NCI-H2081 (cell line): ENCODE results near the gene WNT9A.
A peak's percentile ranks its signal among the peaks of the same experiment; 100 is the strongest.
"Not testable (repeated sequence)": the region's sequence is repeated elsewhere in the genome, so short reads cannot be mapped to it uniquely, and the experiment has no call there.

Experiments used
- DNase-seq, 2 experiments: peaks; one replicate each; lab custom pipeline; 2025; lab: John Stamatoyannopoulos, UW

Gene WNT9A

GRCh38 chr1:227947676-227948492, at the start of gene WNT9A:
TSS of gene WNT9A (minus strand) at chr1:227947932. CDS start at chr1:227947887, 45 bp downstream.
- peak; percentile 73 to 80 for DNase-seq

DNA sequence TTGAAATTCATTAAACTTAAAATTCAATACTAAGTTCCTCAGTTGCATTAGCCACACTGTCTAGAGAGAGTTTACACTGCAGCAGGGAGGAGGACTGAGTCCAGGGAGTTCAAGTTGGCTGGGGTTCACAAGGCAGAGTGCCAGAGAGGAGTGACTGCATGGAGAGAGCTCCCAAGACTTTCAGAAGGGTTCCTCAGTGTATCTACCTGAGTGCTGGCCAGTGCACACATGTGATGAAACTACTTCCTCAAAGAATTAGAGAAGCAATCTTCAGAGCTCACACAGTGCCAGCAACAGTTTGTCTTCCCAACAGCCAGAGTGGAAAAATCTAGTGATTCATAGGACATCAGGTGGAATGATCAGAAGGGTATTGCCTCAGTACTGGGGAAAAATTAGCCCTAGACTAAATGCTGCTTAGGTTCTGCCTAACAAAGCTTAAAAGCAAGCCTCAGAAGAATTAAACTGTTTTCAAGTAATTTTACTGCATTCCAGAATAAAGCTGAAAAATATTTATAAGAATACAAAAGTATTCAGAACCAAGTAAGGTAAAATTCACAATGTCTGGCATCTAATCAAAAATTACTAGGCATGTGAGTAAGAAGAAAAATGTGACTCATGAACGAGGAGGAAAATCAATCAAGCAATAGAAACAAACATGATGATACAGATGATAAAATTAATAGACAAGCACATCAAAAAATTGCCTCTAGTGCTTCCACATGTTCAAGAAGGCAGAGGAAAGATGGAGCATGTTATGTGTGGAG, 48.6 kb upstream of the WNT9A start:
- no peak for DNase-seq

GRCh38 chr1:227994632-227995300, 47.0 kb upstream of the WNT9A start:
- no peak for DNase-seq

DNA sequence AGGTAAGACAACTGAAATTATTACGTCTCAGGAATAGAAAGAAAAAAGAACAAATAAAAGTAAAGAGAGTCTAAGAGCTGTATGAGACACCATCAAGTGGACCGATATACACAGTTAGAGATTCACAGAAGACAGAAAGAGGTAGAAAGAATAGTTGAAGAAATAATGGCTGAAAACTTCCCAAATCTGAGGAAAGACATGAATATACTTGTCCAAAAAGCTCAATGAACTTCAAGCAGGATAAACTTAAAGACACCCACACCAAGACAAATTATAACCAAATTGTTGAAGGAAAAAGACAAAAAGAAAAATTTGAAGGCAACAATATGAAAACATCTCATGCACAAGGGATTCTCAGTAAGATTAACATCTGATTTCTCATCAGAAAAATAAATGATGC, 39.4 kb upstream of the WNT9A start:
- no peak for DNase-seq

GRCh38 chr1:227975583-227976283, 28.0 kb upstream of the WNT9A start:
- DNase-seq, result not testable (repeated sequence)

DNA sequence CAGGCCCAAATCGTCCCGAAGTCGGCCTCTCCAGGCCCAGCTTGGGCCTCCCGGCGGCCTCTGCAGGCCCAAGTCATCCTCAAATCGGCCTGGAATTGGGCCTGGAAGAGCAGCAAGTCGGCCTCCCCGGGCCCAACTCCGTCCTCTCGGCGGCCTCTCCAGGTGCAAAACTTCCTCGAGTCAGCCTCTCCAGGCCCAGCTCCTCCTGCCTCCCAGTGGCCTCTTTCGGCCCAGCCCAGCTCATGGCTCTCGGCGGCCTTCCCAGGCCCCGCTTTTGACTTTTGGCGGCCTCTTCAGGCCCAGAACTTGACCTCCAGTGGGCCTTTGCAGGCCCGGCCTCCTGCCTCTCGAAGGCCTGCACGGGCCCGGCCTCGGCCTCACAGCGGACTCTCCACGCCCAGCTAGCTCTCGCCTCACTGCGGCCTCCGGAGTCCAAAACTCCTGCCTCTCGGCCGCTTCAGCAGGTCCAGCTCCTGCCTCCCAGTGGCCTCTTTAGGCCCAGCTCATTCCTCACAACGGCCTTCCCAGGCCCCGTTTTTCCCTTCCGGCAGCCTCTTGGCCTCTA, 26.1 kb upstream of the WNT9A start:
- not testable (repeated sequence) for DNase-seq

GRCh38 chr1:227972843-227973374, 25.2 kb upstream of the WNT9A start:
- not testable (repeated sequence) for DNase-seq

- not testable (repeated sequence) for DNase-seq
Measured at GRCh38 chr1:227972283-227972679, 24.5 kb upstream of the WNT9A start.

GRCh38 chr1:227971643-227972282, 24.0 kb upstream of the WNT9A start:
- DNase-seq, result not testable (repeated sequence)

DNA sequence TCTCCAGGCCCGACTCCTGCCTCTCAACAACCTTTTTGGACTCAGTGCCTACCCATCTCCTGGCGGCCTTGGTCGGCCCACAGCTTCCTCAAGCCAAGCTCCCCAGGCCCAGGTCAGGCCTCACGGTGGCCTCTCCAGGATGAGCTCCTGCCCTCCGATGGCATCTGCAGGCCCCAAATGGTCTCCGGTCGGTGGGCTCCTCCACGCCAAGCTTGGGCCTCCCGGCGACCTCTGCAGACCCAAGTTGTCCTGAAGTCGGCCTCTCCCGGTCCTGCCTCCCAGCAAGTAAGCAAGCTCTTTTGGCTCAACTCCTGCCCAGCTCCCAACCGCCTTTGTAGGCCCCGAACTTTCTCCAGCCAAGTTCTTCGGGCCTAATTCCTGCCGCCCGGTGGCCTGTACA, 23.5 kb upstream of the WNT9A start:
- DNase-seq, result not testable (repeated sequence)

DNA sequence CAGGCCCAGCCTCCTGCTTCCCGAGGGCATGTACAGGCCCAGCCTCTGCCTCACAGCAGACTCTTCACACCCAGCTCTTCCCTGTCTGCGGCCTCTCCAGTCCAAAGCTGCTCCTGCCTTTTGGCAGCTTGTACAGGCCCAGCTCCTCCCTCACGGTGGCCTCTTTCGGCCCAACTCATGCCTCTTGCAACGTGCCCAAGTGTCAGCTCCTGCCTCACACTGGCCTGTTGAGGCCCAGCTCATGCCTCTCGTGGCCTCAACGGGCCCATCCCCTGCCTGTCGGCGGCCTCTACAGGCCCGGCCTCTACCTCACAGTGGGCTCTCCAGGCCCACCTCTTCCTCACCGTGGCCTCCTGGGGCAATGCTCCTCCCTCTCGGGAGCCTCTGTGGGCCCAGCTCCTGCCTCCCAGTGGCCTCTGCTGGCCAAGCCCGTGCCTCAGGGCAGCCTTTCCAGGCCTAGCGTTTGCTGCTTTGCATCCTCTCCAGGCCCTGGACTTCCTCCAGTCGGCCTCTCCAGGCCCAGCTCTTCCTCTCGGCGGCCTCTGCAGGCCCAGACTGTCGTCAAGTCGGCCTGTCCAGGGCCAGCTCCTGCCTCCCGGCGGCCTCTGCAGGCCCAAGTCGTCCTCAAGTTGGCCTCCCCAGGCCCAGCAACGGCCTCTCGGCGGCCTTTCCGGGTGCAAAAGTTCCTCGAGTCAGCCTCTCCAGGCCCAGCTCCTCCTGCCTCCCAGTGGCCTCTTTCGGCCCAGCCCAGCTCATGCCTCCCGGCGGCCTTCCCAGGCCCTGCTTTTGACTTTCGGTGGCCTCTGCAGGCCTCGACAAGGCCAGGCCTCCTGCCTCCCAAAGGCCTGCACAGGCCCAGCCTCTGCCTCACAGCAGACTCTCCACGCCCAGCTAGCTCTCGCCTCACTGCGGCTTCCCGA, 22.6 kb upstream of the WNT9A start:
- not testable (repeated sequence) for DNase-seq

- not testable (repeated sequence) for DNase-seq
Measured at GRCh38 chr1:227967815-227968214, 20.1 kb upstream of the WNT9A start.

DNA sequence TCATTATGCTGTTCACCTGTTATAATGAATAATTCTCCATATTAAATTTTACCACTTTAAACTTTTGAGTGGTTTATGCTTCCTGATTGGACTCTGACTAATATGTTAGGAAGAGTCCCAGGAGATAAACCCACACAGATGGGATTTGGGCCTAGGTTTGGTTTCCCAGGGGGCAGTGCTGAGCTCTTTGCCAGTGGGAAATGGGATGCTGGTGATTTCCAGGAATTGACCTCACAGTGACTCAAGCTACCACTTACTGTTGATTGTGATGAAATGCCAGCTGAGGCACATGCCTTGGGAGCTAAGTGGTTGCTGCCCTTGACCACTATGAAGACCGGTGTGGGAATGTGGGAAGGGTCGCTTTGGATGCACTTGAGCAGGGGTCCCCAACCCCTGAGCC, 19.0 kb upstream of the WNT9A start:
- DNase-seq, result not testable (repeated sequence)

- DNase-seq, result no peak
Measured at GRCh38 chr1:227961651-227962466, 14.1 kb upstream of the WNT9A start.

DNA sequence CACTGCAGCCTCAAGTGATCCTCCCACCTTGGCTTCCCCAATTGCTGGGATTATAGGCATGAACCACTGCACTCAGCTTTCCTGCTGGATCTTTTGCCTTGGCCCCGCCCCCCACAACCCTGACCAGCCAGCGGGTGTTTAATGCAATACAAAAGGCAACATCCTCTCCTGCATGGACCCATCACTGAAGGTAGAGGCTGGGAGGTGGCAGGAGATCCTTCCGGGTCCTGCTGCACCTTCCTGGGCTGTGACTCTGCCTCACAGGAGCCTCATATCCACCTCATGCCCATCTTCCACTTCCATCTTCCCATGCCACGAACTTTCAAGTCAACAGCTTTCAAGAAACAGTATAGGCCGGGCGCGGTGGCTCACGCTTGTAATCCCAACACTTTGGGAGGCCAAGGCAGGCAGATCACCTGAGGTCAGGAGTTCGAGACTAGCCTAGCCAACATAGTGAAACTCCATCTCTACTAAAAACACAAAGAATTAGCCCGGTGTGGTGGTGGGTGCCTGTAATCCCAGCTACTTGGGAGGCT, 11.7 kb upstream of the WNT9A start:
- no peak for DNase-seq

DNA sequence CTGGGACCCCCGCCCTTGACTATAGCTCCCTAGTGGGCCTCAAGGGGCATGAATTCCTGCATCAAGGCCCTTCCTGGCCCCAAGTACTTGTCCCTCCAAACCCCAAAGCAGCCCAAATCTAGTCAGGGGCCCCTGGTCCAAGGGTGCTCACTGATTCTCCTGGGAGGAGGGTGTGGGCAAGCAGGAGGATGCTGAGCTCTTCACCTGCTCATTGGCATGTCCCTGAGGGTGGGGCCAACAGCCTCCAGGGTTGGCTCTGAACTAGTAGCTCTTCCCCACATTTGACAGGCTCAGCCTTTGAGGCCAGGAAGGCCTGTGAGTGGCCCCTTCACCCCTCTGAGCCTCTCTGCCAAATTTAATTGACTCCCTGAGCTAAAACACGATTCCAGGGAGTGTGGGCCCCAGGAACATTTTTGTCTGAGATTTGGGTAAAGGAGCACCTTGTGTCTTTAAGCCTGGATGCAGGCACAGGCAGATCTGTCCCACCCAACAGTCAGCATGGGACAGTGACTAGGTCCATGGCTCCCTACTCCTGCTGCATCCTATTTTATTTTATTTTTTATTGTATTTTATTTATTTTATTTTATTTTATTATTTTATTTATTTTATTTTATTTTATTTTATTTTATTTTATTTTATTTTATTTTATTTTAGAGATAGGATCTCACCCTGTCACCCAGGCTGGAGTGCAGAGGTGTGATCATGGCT, 11.0 kb upstream of the WNT9A start:
- DNase-seq, result no peak

- DNase-seq, result no peak
Measured at GRCh38 chr1:227955808-227956207, 8.1 kb upstream of the WNT9A start.
